NCI-H1048 (cell line): ENCODE measurements around the gene HDAC4.

Experiments
- DNase-seq: peaks from one replicate; lab custom pipeline; 2025; lab: John Stamatoyannopoulos, UW

HDAC4 gene

GRCh38 chr2:239026711-239027361 lies 374.0 kb downstream of the HDAC4 start:
- no peak for DNase-seq

- no peak for DNase-seq
These were observed 374.8 kb downstream of the HDAC4 start for GRCh38 chr2:239025951-239026461.

DNA sequence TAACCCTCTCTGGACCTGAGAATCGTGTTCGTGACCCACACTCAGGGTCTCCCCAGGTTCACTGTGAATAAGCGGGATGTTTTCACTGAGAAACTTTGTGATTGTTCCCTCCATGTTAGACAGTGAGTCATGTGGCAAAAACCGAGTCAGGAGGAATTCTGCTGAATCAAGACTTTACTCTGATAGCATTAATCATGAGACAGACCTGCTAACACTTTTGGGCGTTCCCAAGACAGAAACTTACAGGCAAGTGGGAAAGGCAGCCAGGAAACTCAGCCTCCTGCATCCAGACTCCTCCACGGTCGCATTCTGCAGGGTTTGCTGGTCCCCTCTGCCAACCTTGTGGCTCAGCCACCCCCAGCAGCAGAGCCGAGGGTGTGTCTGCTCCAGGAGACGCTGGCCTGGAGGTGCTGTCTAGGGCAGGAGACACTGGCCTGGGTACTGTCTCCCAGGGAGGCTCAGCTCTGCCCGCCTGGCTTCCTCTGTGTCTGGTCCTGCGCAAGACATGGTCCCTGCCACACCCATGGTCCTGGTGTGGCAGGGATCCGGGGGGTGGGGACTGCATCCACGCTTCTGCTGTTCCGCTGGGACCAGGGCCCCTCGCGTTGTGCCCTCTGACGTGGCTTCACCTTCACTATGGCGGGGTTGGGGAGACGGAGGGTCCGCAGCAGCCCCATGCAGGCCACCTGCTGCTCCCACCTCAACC lies 375.6 kb downstream of the HDAC4 start:
- DNase-seq, result no peak

DNA sequence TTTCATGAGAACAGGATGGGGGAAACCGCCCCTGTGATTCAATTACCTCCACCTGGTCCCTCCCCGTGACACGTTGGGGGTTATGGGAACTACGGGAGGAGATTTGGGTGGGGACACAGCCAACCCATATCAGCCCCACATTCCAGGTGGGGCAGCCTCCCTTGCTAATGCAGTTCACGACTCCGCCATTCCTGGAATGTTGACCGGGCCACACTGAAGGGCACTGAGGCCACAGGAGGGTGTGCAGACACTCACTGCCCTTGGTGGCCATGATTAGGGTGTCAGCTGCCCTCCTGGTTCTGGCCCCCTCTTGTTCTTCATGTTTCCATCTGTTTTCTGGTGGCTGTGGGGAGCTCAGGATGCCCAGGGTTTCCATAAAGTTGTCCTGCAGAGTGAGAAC lies 376.6 kb downstream of the HDAC4 start:
- DNase-seq, result no peak

DNA sequence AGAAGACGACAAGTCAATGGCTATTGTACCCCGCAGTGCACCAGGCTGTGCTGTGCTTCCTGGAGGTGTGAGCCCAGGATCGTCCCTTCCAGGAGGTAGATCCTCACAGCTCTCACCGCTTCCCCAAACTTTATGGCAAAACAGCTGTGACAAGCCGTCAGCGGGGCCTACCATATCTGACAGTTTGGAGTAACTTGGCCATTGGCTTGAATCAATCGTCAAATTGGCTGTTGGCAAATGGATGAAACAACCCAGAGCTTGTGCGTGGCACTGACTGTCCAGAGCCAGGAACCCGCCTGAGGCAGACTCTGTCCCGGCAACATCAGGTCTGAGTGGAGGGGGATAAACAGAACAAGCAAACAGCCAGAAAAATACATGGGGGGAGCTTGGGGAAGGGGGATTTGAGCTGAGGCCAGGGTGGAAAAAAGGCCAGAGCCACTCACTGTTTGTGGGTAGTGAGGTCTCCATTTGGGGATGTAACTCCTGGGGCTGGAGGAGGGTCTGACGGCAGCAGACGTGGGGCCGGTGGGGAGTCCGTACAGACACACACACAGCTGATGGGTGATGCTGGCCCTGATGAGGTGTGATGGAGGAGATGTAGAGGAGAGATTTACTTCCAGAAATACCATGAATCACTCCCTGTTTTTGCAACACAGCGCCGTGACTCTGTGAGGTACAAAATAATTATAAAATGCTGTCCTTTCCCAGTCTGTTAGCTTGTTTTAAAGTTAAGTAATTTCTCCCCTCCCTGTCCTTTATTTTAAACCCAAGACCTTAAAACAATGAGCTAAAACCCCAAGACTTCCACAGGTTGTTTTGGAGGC lies 378.2 kb downstream of the HDAC4 start:
- no peak for DNase-seq

- DNase-seq, result no peak
These were observed 379.0 kb downstream of the HDAC4 start for GRCh38 chr2:239021651-239022436.

DNA sequence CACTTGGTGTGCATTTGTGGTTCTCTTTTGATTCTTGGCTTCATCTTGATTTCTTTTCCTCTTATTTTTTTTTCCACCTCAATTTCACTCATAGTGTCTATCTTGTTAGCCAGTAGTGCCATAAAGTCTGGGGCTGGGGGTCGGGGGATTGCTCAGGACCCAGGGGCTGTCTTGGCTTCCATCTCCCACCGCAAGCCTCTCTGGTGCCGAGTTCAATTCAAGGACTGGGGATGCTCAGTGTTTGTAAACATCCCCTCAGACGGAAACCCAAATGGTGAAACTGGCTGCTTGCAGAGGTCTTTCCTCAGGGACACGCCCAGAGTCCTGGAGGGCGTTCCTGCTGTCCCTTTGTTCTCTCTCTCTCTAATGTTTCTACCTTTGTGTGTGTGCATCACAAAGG lies 379.6 kb downstream of the HDAC4 start:
- no peak for DNase-seq

- no peak for DNase-seq
These were observed 380.2 kb downstream of the HDAC4 start for GRCh38 chr2:239020541-239021041.

GRCh38 chr2:239019183-239019581 lies 381.6 kb downstream of the HDAC4 start:
- DNase-seq, result no peak

GRCh38 chr2:239018271-239019182 lies 382.3 kb downstream of the HDAC4 start:
- no peak for DNase-seq

- DNase-seq, result no peak
These were observed 383.2 kb downstream of the HDAC4 start for GRCh38 chr2:239017491-239018098.

GRCh38 chr2:239015901-239016675 lies 384.7 kb downstream of the HDAC4 start:
- DNase-seq, result no peak

DNA sequence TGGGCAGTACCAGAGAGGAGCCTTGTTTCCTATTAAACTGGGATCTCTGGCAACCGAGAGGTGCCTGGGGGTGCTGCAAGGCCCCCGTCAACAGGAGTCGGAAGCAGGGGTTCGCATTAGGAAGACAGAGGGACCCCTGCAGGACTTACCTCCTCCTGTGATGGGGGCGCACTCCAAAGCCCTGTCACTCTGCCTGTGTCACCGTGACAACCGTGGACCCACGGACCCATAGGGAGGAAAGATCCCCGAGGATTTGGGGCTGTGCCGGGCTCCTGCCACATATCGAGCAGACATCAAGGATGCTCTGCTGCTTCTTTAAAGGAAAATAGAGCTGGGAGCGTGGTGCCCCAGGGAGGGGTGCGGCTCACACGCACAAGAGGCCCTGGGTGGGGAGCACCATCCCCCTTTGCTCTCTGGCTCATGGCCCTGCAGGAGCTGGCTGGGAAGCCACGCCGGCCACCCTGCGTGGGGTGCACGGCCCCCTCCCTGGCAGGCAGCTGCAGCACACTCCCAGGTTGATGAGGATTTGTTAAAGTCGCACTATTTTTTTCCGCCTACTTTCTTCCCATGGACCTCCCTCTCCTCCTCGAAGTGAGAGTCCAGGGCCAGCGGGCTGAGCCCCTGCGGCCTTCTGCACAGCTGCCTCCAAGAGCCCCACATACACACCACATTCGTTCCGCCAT lies 385.5 kb downstream of the HDAC4 start:
- no peak for DNase-seq

- no peak for DNase-seq
These were observed 386.2 kb downstream of the HDAC4 start for GRCh38 chr2:239014458-239015217.

DNA sequence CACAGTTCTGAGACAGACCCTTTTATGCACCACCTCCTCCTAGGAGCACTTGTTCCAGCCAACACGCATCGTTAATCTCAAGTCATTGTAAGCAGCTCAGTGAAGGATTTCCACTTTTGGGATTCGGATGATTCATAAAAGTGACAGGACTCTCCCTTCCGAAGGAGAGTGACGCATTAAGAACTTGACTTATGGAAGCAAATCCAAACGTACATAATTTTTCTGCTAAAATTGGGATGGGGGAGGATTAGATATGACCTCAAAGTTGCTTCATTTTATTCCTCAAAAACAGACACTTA lies 387.2 kb downstream of the HDAC4 start:
- no peak for DNase-seq

DNA sequence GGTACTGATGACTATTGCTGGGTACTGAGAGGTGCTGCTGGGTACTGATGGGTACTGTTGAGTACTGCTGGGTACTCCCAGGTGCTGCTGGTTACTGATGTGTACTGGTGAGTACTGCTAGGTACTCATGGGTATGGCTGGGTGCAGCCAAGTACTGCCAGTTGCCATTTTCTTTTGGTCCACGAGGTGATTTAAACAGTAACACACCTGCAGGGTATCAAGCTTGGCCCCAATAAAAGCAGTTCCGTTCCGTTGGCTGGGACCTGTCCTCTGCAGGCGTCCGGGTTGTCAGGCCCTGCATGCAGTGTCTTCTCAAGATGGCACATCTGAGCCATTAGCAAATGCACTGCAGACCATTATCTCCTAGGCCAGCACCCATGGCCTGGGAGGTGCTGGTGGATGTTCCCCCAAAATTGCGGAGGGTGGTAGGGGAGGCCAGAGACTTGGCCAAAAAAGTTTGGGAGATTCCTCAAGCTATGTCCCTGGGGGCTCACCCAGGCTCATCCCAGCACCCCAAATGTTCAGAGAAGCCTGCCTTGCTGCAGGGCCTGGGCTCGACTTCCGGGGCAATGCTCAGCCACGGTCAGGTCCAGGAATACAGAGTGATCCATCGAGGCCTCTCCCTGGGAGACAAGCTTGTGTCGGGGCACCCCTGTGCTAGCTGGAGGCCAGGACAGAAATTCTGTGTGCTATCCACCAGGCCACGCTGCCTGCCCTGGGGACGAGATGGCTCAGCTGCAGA lies 387.7 kb downstream of the HDAC4 start:
- no peak for DNase-seq

DNA sequence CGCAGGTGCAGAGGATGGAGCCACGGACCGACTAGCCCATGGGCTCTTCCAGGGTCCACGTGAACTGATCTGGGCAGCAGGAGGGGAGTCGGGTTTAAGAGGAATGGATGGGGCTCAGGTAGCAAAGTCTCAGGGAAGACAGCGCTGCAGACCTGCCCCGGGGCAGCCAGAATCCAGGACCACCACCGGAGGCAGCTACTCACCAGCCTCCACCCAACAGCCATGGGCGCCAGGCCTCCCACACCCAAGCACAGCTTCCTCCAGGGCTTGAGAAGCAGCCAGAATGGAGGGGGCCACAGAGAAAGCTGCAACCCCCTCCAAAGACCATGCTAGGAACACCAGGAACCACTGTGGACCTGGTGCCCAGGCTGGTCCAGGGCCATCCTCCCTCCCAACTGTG lies 388.6 kb downstream of the HDAC4 start:
- no peak for DNase-seq

- no peak for DNase-seq
These were observed 391.2 kb downstream of the HDAC4 start for GRCh38 chr2:239009589-239009961.
